ENCODE results near the gene RPS26. TPM values are rescaled to one million over a fixed set of nuclear protein-coding genes. Genes with fewer than 3 reads are reported as not detected.
"Not testable (repeated sequence)": the region's sequence is repeated elsewhere in the genome, so short reads cannot be mapped to it uniquely, and the experiment has no call there.

The RPS26 gene
- total RNA-seq, result 10 to 100 TPM; 56.1 to 58.4 TPM
- 1,000 to 10,000 TPM in 1 of 3 donors, 100 to 1,000 TPM in 2; 743 to 1,060 (median 810) TPM for polyA plus RNA-seq
- 90.5 to 407 (median 239) reads per million in 6 experiments for total RNA-seq

GRCh38 chr12:56041552-56042429 is at the start of gene RPS26:
TSS of gene RPS26 (plus strand) at chr12:56041918. CDS start at chr12:56042167, 249 bp downstream.
- DNase-seq (peak; percentile 81 to 98 (median 90)), ATAC-seq (peak; percentile 89)
- Mint-ChIP-seq H3K4me3 (peak within 1 kb of the TSS; percentile 90 to 100 (median 99)), H3K36me3 (peaks cover 5 to 38% (median 12%) of the 10 kb centered on the region in 3 donors), H3K4me1 (peaks cover 13 to 37% (median 32%) of the 10 kb centered on the region in 4 donors), H3K9me3 (no peaks in the 10 kb centered on the region), H3K27ac (peak within 1 kb of the TSS; percentile 95 to 100 (median 99)), H3K27me3 (no peaks in the 10 kb centered on the region)
- POLR2A ChIA-PET, result interaction anchor here (0.8 to 2.8 kb wide), 7 partner anchors 9 to 304 kb away, joined by 3 to 24 read pairs (median 5); partner anchors contain the start of genes DNAJC14, PA2G4, SUOX and ZC3H10

- ATAC-seq (no peak), DNase-seq (no peak)
- no peaks in the 10 kb centered on the region for H3K9me3 Mint-ChIP-seq
- peaks cover 0 to 8% (median 0%) of the 10 kb centered on the region in 5 donors for H3K27me3 Mint-ChIP-seq
- no peak overlapping the region for H3K4me3 Mint-ChIP-seq
- peaks cover 10 to 20% (median 18%) of the 10 kb centered on the region in 4 donors for H3K4me1 Mint-ChIP-seq
- POLR2A ChIA-PET, result interaction anchor here (0.5 to 1.2 kb wide), 2 partner anchors 9 to 197 kb away, joined by 3 to 4 read pairs; no protein-coding TSS in a partner anchor
- H3K27ac Mint-ChIP-seq, result peak overlapping the region in 2 of 10 donors; percentile 38 to 69
- H3K36me3 Mint-ChIP-seq, result peaks cover 0 to 59% (median 19%) of the 10 kb centered on the region in 3 donors
Observed at GRCh38 chr12:55993230-55993853, 48.4 kb upstream of the RPS26 start.

GRCh38 chr12:55995366-55995765 is 46.4 kb upstream of the RPS26 start:
- peaks cover 13 to 26% (median 22%) of the 10 kb centered on the region in 4 donors for H3K4me1 Mint-ChIP-seq
- no peak for DNase-seq
- H3K36me3 Mint-ChIP-seq, result peaks cover 0 to 40% (median 17%) of the 10 kb centered on the region in 3 donors
- no peak overlapping the region for H3K4me3 Mint-ChIP-seq
- POLR2A ChIA-PET, result interaction anchor here (1.0 to 2.4 kb wide), 7 partner anchors 11 to 194 kb away, joined by 3 to 12 read pairs (median 4); partner anchors contain the start of genes PYM1, RAB5B, SMARCC2 and ZC3H10
- ATAC-seq, result no peak
- H3K27me3 Mint-ChIP-seq, result peaks cover 0 to 14% (median 0%) of the 10 kb centered on the region in 5 donors
- no peaks in the 10 kb centered on the region for H3K9me3 Mint-ChIP-seq
- no peak overlapping the region for H3K27ac Mint-ChIP-seq

- peaks cover 13 to 26% (median 22%) of the 10 kb centered on the region in 4 donors for H3K4me1 Mint-ChIP-seq
- H3K4me3 Mint-ChIP-seq, result peak overlapping the region in 9 of 10 donors; percentile 28 to 79 (median 60)
- POLR2A ChIA-PET, result interaction anchor here (0.7 to 2.4 kb wide), 10 partner anchors 10 to 193 kb away, joined by 3 to 12 read pairs (median 4); partner anchors contain the start of genes PYM1, RAB5B, RPS26 and SMARCC2
- DNase-seq (peak; percentile 32 to 83 (median 62)), ATAC-seq (peak; percentile 72 to 81)
- H3K36me3 Mint-ChIP-seq, result peaks cover 0 to 32% (median 13%) of the 10 kb centered on the region in 3 donors
- H3K27ac Mint-ChIP-seq, result peak overlapping the region in 8 of 10 donors; percentile 24 to 78 (median 54)
- peaks cover 0 to 14% (median 0%) of the 10 kb centered on the region in 5 donors for H3K27me3 Mint-ChIP-seq
- H3K9me3 Mint-ChIP-seq, result no peaks in the 10 kb centered on the region
Observed at GRCh38 chr12:55996201-55996714, 45.5 kb upstream of the RPS26 start.

- Mint-ChIP-seq H3K4me3 (peak within 1 kb of the TSS; percentile 43 to 79 (median 67)), H3K36me3 (peaks cover 0 to 25% (median 10%) of the 10 kb centered on the region in 3 donors), H3K27ac (peak within 1 kb of the TSS in 9 of 10 donors; percentile 24 to 78 (median 53)), H3K4me1 (peaks cover 13 to 26% (median 22%) of the 10 kb centered on the region in 4 donors), H3K9me3 (no peaks in the 10 kb centered on the region), H3K27me3 (peaks cover 0 to 14% (median 0%) of the 10 kb centered on the region in 5 donors)
- peak in 1 of 10 donors; percentile 25 for DNase-seq
- POLR2A ChIA-PET, result interaction anchor here (0.8 to 2.4 kb wide), 11 partner anchors 22 to 121 kb away, joined by 3 to 12 read pairs (median 7); partner anchors contain the start of genes PA2G4, RAB5B, RPS26 and ZC3H10
- peak; percentile 30 to 40 for ATAC-seq
Observed at GRCh38 chr12:55996715-55997534, 44.8 kb upstream of the RPS26 start, which contains the start of gene SUOX. TSS of gene SUOX (plus strand) at chr12:55997276. CDS start at chr12:56002222, 4,946 bp downstream.

- H3K36me3 Mint-ChIP-seq, result peaks cover 0 to 19% (median 5%) of the 10 kb centered on the region in 3 donors
- DNase-seq (no peak), ATAC-seq (peak in 1 of 2 donors; percentile 42)
- peaks cover 0 to 14% (median 0%) of the 10 kb centered on the region in 5 donors for H3K27me3 Mint-ChIP-seq
- H3K4me1 Mint-ChIP-seq, result peaks cover 13 to 26% (median 22%) of the 10 kb centered on the region in 4 donors
- H3K4me3 Mint-ChIP-seq, result peak overlapping the region; percentile 36 to 79 (median 62)
- peak overlapping the region in 3 of 10 donors; percentile 9 to 44 (median 13) for H3K27ac Mint-ChIP-seq
- H3K9me3 Mint-ChIP-seq, result no peaks in the 10 kb centered on the region
- POLR2A ChIA-PET, result interaction anchor here (0.6 to 2.4 kb wide), 10 partner anchors 9 to 121 kb away, joined by 3 to 8 read pairs (median 4); partner anchors contain the start of genes PA2G4, RAB5B and ZC3H10
Observed at GRCh38 chr12:55997535-55997859, 44.2 kb upstream of the RPS26 start.

- peak overlapping the region in 4 of 10 donors; percentile 27 to 61 (median 44) for H3K27ac Mint-ChIP-seq
- H3K9me3 Mint-ChIP-seq, H3K4me3 Mint-ChIP-seq, DNase-seq, ATAC-seq, H3K36me3 Mint-ChIP-seq: not testable (repeated sequence)
- peaks cover 13 to 26% (median 22%) of the 10 kb centered on the region in 4 donors for H3K4me1 Mint-ChIP-seq
- H3K27me3 Mint-ChIP-seq, result peaks cover 0 to 14% (median 0%) of the 10 kb centered on the region in 5 donors
- POLR2A ChIA-PET, result interaction anchor here (1.1 to 1.8 kb wide), 2 partner anchors 22 to 254 kb away, joined by 3 to 4 read pairs; no protein-coding TSS in a partner anchor
Observed at GRCh38 chr12:55999522-55999921, 42.2 kb upstream of the RPS26 start.

- not testable (repeated sequence) for ATAC-seq, H3K27ac Mint-ChIP-seq, H3K4me3 Mint-ChIP-seq, H3K36me3 Mint-ChIP-seq, H3K9me3 Mint-ChIP-seq, DNase-seq
- H3K27me3 Mint-ChIP-seq, result peaks cover 0 to 14% (median 0%) of the 10 kb centered on the region in 5 donors
- peaks cover 13 to 28% (median 23%) of the 10 kb centered on the region in 4 donors for H3K4me1 Mint-ChIP-seq
- POLR2A ChIA-PET, result interaction anchor here (1.1 kb wide), 1 partner anchor 255 kb away, joined by 3 read pairs; no protein-coding TSS in a partner anchor
Observed at GRCh38 chr12:55999999-56000540, 41.6 kb upstream of the RPS26 start.

- no peaks in the 10 kb centered on the region for H3K36me3 Mint-ChIP-seq
- H3K27me3 Mint-ChIP-seq, result peaks cover 0 to 14% (median 0%) of the 10 kb centered on the region in 5 donors
- peak overlapping the region in 1 of 10 donors; percentile 1 for H3K4me3 Mint-ChIP-seq
- POLR2A ChIA-PET, result interaction anchor here (0.7 kb wide), 1 partner anchor 69 kb away, joined by 6 read pairs; no protein-coding TSS in a partner anchor
- H3K9me3 Mint-ChIP-seq, result no peaks in the 10 kb centered on the region
- ATAC-seq (no peak), DNase-seq (no peak)
- peaks cover 13 to 29% (median 23%) of the 10 kb centered on the region in 4 donors for H3K4me1 Mint-ChIP-seq
- H3K27ac Mint-ChIP-seq, result peak overlapping the region in 2 of 10 donors; percentile 21 to 78
Observed at GRCh38 chr12:56001487-56002100, 40.1 kb upstream of the RPS26 start.

GRCh38 chr12:56003376-56003775 is 38.3 kb upstream of the RPS26 start:
- POLR2A ChIA-PET, ATAC-seq, H3K9me3 Mint-ChIP-seq, H3K36me3 Mint-ChIP-seq, H3K4me3 Mint-ChIP-seq, H3K27me3 Mint-ChIP-seq, DNase-seq: not testable (repeated sequence)
- H3K4me1 Mint-ChIP-seq, result peaks cover 13 to 29% (median 24%) of the 10 kb centered on the region in 4 donors
- H3K27ac Mint-ChIP-seq, result peak overlapping the region in 1 of 10 donors; percentile 36
